Kidney (tissue), 14 donors: ENCODE measurements around the gene EGFL7. TPM values are rescaled to one million over a fixed set of nuclear protein-coding genes. Genes with fewer than 3 reads are reported as not detected.

Experiments
- DNase-seq, 5 donors: peaks; one replicate each; pipeline ENCODE4 v3.0.0-alpha.2; 2013 to 2020
- FAIRE-seq: peaks from 2 replicates; lab custom pipeline; 2012; peaks lifted over from hg19 to GRCh38; lab: Jason Lieb, UNC
- H3K27ac ChIP-seq, 2 donors: one replicate each; pipeline ENCODE4 v1.7.0; 2013; ENCODE audit warnings: low read depth in 2 of 2, low read length in 2 of 2, inconsistent platforms in 1 of 2
- H3K27me3 ChIP-seq: one replicate; pipeline ENCODE4 v1.7.1; 2013; ENCODE audit warnings: low read length, inconsistent platforms; ENCODE audit not compliant: control insufficient read depth, insufficient read depth
- H3K36me3 ChIP-seq, 3 donors: one replicate each; pipeline versions ENCODE4 v1.7.0 to v1.7.1; 2013; ENCODE audit warnings: low read length in 3 of 3, control low read depth in 1 of 3, inconsistent platforms in 1 of 3; ENCODE audit not compliant: insufficient read depth in 3 of 3, control insufficient read depth in 2 of 3
- H3K4me1 ChIP-seq, 3 donors: one replicate each; pipeline versions ENCODE4 v1.7.0 to v1.7.1; 2013; ENCODE audit warnings: low read length in 3 of 3, inconsistent platforms in 1 of 3, low read depth in 1 of 3; ENCODE audit not compliant: control insufficient read depth in 2 of 3, insufficient read depth in 2 of 3
- H3K4me3 ChIP-seq, 3 donors: one replicate each; pipeline versions ENCODE4 v1.7.0 to v1.8.1; 2013; ENCODE audit warnings: low read length in 3 of 3, control low read depth in 1 of 3, inconsistent platforms in 1 of 3
- H3K9ac ChIP-seq, 3 donors: one replicate each; pipeline versions ENCODE4 v1.7.0 to v1.7.1; 2013; ENCODE audit warnings: low read length in 3 of 3, control low read depth in 1 of 3, inconsistent platforms in 1 of 3
- H3K9me3 ChIP-seq, 3 donors: one replicate each; pipeline versions ENCODE4 v1.7.0 to v1.7.1; 2013; ENCODE audit warnings: low read length in 3 of 3, control low read depth in 1 of 3, inconsistent platforms in 1 of 3; ENCODE audit not compliant: control insufficient read depth in 2 of 3, insufficient read depth in 1 of 3
- CTCF ChIP-seq: IDR thresholded peaks from 3 replicates; pipeline ENCODE4 v1.5.1; 2012; ENCODE audit warnings: mild to moderate bottlenecking, moderate library complexity, borderline replicate concordance; ENCODE audit not compliant: insufficient read depth; ENCODE audit errors: extremely low read depth
- intact Hi-C: fragments of 100-400 bp; cut with DNase I; formaldehyde crosslinking; loops from one replicate; pipeline ENCODE4 v1.11.1; 2022
- polyA plus RNA-seq: library from polyadenylated mRNA; stranded (reverse); fragments of 350-450 nt; fragmentation: Illumina TruSeq; extraction: RNeasy Lipid Tissue Mini Kit (QIAGEN cat#74804); gene quantifications from one replicate; pipeline ENCODE4 v1.2.3, GENCODE V29; 2014; ENCODE audit warnings: low read depth, low replicate concordance; ENCODE audit not compliant: insufficient read depth
- total RNA-seq: library from RNA; stranded (reverse); fragmentation: NEBNext Ultra II Directional; extraction: Animal tissue kit (Norgen Biotek cat#: 25700); gene quantifications from one replicate; pipeline ENCODE4 v1.2.1, GENCODE V29; 2021
- donor health status: control.
- donor health status: control.
- donor health status: control.
- donor health status: control.
- donor health status: control.
- donor health status: DM: yes; HTN: yes; CAD: no.
- donor health status: Normal renal cell carcinoma (clear cell type).

EGFL7 gene
- total and polyA plus RNA-seq, 2 donors from 2014 or later, result 137 to 140 TPM

- no peak for TF ChIP-seq CTCF
- Histone ChIP-seq H3K36me3 (no peaks in the 10 kb centered on the region), H3K9me3 (no peaks in the 10 kb centered on the region), H3K4me1 (no peaks in the 10 kb centered on the region), H3K4me3 (no peak overlapping the region), H3K9ac (no peak overlapping the region), H3K27ac (no peak overlapping the region), H3K27me3 (peaks cover 2% of the 10 kb centered on the region)
- FAIRE-seq, result no peak
- no peak for DNase-seq
- intact Hi-C loops, result no loop called here
Measured at GRCh38 chr9:136705564-136705963, 42.8 kb downstream of the EGFL7 start.

- no peak for DNase-seq
- H3K4me1 ChIP-seq, result peaks cover 0 to 4% (median 0%) of the 10 kb centered on the region in 3 donors
- TF ChIP-seq CTCF, result no peak
- no peak overlapping the region for H3K4me3 ChIP-seq
- no peak overlapping the region for H3K27ac ChIP-seq
- FAIRE-seq, result no peak
- H3K36me3 ChIP-seq, result no peaks in the 10 kb centered on the region
- no peaks in the 10 kb centered on the region for H3K27me3 ChIP-seq
- intact Hi-C loops, result no loop called here
- no peak overlapping the region for H3K9ac ChIP-seq
- no peaks in the 10 kb centered on the region for H3K9me3 ChIP-seq
Measured at GRCh38 chr9:136707011-136707410, 44.3 kb downstream of the EGFL7 start.

- Histone ChIP-seq H3K36me3 (no peaks in the 10 kb centered on the region), H3K9me3 (no peaks in the 10 kb centered on the region), H3K9ac (no peak overlapping the region), H3K27me3 (no peaks in the 10 kb centered on the region), H3K4me1 (peaks cover 0 to 4% (median 0%) of the 10 kb centered on the region in 3 donors), H3K27ac (no peak overlapping the region), H3K4me3 (no peak overlapping the region)
- DNase-seq, result no peak
- intact Hi-C loops, result no loop called here
- TF ChIP-seq CTCF, result no peak
- no peak for FAIRE-seq
Measured at GRCh38 chr9:136707849-136708517, 45.3 kb downstream of the EGFL7 start.
